EH (cell line): ENCODE data around the gene OPALIN.

ENCODE experiments used
- DNase-seq: peaks from one replicate; pipeline ENCODE4 v3.0.0-alpha.2; 2015; ENCODE audit warnings: low read depth

OPALIN gene

GRCh38 chr10:96298362-96298761, 60.4 kb downstream of the OPALIN start:
- no peak for DNase-seq

GRCh38 chr10:96297486-96297885, 61.3 kb downstream of the OPALIN start:
- DNase-seq = no peak

GRCh38 chr10:96295475-96295874, 63.3 kb downstream of the OPALIN start:
- DNase-seq = no peak
